Thyroid gland (tissue), 4 donors: Measurements from ENCODE around the gene HOXB9. TPM values are rescaled to one million over a fixed set of nuclear protein-coding genes. Genes with fewer than 3 reads are reported as not detected.

Source experiments
- DNase-seq, 2 donors: peaks; one replicate each; pipeline ENCODE4 v3.0.0-alpha.2; 2019
- H3K27ac ChIP-seq, 3 donors: fragments of 200-600 bp; sonication (generic); 1 replicate in 2 of 3; 2 replicates in 1 of 3; pipeline ENCODE4 v1.5.1; 2016 to 2019; ENCODE audit warnings: mild to moderate bottlenecking in 1 of 3, moderate library complexity in 1 of 3
- H3K27me3 ChIP-seq: fragments of 200-600 bp; sonication (generic); one replicate; pipeline ENCODE4 v1.5.1; 2019
- H3K36me3 ChIP-seq, 2 donors: fragments of 200-600 bp; sonication (generic); one replicate each; pipeline ENCODE4 v1.5.1; 2016 to 2019
- H3K4me1 ChIP-seq, 2 donors: fragments of 200-600 bp; sonication (generic); one replicate each; pipeline ENCODE4 v1.5.1; 2017 to 2019
- H3K4me3 ChIP-seq, 3 donors: fragments of 200-600 bp; sonication (generic); replicated peaks in 1 of 3; 1 replicate in 2 of 3; 2 replicates in 1 of 3; pipeline ENCODE4 v1.5.1; 2016; ENCODE audit warnings: mild to moderate bottlenecking in 1 of 3
- H3K9me3 ChIP-seq: fragments of 200-600 bp; sonication (generic); one replicate; pipeline ENCODE4 v1.5.1; 2017
- POLR2A ChIP-seq, 2 donors: fragments of 450-650 bp; IDR thresholded peaks; one replicate each; pipeline ENCODE4 v1.6.1; 2017; ENCODE audit warnings: antibody characterized with exemption in 2 of 2, mild to moderate bottlenecking in 2 of 2, moderate library complexity in 1 of 2
- WGBS, 2 donors: methylation state at CpG; one replicate each; pipeline ENCODE4 v1.1.5; 2017; 5-methylcytosine and 5-hydroxymethylcytosine counted together
- intact Hi-C: fragments of 100-400 bp; cut with DNase I; formaldehyde crosslinking; loops from one replicate; pipeline ENCODE4 v1.15.1; 2023
- total RNA-seq, 4 donors: library from RNA; depleted of rRNA; stranded (reverse); fragments of >200 nt; gene quantifications; one replicate each; pipeline ENCODE4 v1.2.3, GENCODE V29; 2016
- TF ChIP-seq, protein P1 (sequence below), 6 experiments: fragments of 200-600 bp in 3 of 6; fragments of 450-650 bp in 3 of 6; sonication (generic) in 3 of 6; IDR thresholded peaks; one replicate each; pipeline ENCODE4 v1.5.1; 2016 to 2019; ENCODE audit warnings: antibody characterized with exemption in 6 of 6, mild to moderate bottlenecking in 2 of 6, inconsistent platforms in 1 of 6, moderate library complexity in 1 of 6

HOXB9 gene
- total RNA-seq, 4 donors from 2014 or later: not detected

DNA sequence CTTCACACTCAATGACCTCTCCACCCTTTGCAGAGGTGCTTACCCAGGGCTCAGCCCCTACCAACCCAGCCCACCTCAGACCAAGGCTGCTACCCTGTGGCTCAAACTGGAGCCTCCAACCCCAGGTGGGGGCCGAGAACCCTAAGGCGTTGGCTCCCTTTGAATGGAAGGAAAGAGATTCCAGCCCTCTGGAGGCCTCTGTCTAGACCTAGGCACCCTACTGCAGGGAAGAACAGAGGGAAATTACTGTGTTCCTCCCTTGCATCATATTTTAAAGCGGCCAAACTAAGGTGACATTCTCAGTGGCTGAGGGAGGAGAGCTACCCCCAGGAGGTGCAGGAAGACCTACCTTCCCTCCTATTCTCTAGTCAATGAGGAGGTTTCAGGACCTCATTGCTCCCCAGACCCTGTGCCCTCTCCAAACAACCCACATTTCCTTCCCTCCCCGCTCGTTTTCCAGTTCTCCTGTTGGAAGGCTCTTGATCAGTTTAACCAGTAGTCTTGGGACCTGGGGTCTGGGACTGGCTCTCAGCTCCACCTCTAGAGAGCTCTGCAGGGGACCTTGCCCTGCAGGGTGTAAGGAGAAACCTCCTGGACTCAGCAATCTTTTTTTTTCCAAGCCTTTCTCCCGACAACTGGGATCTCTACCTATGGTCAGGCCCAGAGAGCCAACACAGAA is 5.6 kb downstream of the HOXB9 start:
- no peaks in the 10 kb centered on the region for H3K36me3 ChIP-seq
- H3K27me3 ChIP-seq: peaks cover 82% of the 10 kb centered on the region
- no peak for DNase-seq
- no peaks in the 10 kb centered on the region for H3K9me3 ChIP-seq
- TF ChIP-seq, protein P1, sequence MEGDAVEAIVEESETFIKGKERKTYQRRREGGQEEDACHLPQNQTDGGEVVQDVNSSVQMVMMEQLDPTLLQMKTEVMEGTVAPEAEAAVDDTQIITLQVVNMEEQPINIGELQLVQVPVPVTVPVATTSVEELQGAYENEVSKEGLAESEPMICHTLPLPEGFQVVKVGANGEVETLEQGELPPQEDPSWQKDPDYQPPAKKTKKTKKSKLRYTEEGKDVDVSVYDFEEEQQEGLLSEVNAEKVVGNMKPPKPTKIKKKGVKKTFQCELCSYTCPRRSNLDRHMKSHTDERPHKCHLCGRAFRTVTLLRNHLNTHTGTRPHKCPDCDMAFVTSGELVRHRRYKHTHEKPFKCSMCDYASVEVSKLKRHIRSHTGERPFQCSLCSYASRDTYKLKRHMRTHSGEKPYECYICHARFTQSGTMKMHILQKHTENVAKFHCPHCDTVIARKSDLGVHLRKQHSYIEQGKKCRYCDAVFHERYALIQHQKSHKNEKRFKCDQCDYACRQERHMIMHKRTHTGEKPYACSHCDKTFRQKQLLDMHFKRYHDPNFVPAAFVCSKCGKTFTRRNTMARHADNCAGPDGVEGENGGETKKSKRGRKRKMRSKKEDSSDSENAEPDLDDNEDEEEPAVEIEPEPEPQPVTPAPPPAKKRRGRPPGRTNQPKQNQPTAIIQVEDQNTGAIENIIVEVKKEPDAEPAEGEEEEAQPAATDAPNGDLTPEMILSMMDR (IDR thresholded peaks at IDR 0.05): no peak
- no peak for TF ChIP-seq POLR2A (IDR thresholded peaks at IDR 0.05)
- intact Hi-C loops: no loop called here
- H3K4me3 ChIP-seq: no peak overlapping the region
- 16 to 29% methylated on average over 6 of the region's 6 CpGs for WGBS, 2 donors
- no peak overlapping the region for H3K27ac ChIP-seq
- H3K4me1 ChIP-seq: peaks cover 5 to 9% of the 10 kb centered on the region in 2 donors

DNA sequence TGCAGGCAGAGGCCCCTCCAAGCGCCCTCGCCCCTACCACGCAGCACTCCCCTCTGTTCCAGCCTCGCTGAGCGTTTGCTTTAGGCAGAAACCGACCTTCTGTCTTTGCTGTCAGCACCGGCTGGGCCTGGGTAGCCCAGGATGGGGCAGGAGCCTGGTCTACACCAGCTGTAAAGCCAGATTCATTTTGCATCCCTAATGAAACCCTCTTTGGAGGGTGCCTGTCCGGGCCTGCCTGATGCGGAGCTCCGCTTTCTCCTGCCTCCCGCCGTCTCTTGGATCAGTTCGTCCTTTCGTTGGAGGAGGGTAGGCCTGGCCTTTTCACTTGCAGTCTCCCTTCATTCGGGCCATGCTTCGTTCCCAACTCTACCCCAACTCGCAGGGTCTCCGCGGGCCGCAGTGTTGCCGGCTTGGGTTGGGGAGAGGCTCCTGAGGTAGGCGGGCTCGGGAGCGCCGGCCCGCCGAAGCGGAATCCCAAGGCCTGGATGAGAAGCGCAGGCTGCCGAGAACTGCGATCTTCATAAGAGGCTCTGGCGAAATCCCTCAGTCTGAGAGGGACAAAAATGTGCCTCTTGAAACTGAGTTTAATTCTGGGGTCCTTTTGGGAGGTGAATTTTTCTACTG is 6.2 kb downstream of the HOXB9 start:
- no peak for DNase-seq
- peaks cover 84% of the 10 kb centered on the region for H3K27me3 ChIP-seq
- H3K27ac ChIP-seq: no peak overlapping the region
- H3K4me1 ChIP-seq: peaks cover 0 to 2% of the 10 kb centered on the region in 2 donors
- no peaks in the 10 kb centered on the region for H3K9me3 ChIP-seq
- TF ChIP-seq POLR2A (IDR thresholded peaks at IDR 0.05): no peak
- TF ChIP-seq, protein P1 (IDR thresholded peaks at IDR 0.05): no peak
- H3K36me3 ChIP-seq: no peaks in the 10 kb centered on the region
- 16 to 28% methylated on average over 14 to 32 of the region's 32 CpGs for WGBS, 2 donors
- intact Hi-C loops: loop anchor here (10.0 kb wide), 1 partner anchor 285 kb away; no protein-coding TSS in a partner anchor
- no peak overlapping the region for H3K4me3 ChIP-seq

DNA sequence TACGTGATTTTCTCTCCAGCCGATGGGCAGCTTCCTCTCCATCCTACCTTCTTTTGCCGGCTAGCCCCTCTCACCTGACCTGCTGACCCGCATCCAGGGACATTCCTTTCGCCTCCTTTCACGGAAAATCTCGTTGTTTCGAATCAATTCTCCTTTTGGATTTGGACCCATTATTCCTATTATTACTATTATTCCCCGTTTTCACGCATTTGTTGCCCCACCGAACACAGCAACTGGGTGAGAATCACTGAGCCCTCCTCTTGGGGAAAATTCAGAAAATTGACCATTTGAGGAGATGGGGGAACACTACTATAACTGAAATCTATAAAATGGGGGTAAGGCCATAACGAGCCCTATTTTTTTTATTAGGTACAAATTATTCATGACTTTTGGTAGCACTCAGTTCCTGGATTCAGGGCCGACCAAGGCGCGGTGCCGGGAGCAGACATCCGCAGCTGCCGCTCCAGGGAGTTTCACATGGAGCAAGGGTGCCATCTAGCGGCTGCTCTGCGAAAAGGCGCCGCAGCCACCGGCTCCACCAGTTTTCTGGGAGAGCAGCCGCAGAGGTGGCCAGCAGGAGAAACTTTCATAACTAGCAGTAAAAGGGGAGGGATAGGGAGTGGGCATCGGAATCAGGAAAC is 7.8 kb downstream of the HOXB9 start:
- DNase-seq: peak; percentile 83 to 85
- Histone ChIP-seq H3K27ac (no peak overlapping the region), H3K4me1 (peaks cover 4 to 12% of the 10 kb centered on the region in 2 donors), H3K9me3 (no peaks in the 10 kb centered on the region), H3K4me3 (no peak overlapping the region), H3K27me3 (peaks cover 91% of the 10 kb centered on the region), H3K36me3 (no peaks in the 10 kb centered on the region)
- 3 to 4% methylated on average over 25 of the region's 25 CpGs for WGBS, 2 donors
- intact Hi-C loops: loop anchor here (10.0 kb wide), 1 partner anchor 284 kb away; no protein-coding TSS in a partner anchor
- TF ChIP-seq POLR2A (IDR thresholded peaks at IDR 0.05): no peak
- TF ChIP-seq, protein P1 (IDR thresholded peaks at IDR 0.05): peak; percentile 92 to 96 (median 95)

DNA sequence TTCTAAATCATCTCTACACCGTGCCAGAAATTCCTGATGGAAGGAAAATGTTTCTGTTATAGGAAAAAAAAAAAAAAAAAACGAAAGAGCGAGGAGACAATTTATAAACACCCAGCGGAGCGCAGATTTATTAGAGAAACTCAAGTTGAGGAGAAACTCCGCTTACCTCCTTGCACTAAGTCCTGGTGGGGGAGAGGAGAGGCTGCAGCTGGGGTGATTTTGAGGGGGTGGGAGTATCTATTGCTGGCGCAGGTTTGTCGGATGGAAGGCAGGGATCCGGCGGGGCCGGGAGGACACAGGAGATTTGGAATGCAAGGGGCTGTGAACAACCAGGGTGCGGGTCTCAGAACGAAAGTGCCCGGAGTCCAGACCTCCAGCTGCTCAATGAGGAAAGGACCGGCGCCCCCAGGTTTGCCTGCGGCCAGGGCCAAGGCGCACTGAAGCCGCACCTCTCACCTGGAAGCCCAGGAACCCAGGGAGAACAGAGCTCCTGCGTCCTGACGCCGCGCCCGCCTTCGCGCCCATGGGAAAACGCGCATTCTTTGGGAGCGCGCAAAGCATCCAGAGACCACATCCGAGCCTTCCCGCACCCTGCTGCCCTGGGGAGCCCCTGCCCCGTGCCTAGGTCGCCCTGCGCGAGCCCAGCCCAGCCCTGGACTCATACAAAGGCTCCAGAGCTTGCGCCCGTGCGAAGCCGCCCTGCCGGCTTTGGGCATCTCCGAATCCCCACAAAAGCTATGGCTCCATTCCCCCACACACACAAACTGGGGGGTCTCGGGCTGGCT is 8.5 kb downstream of the HOXB9 start:
- Histone ChIP-seq H3K36me3 (no peaks in the 10 kb centered on the region), H3K4me3 (no peak overlapping the region), H3K27ac (no peak overlapping the region), H3K27me3 (peaks cover 92% of the 10 kb centered on the region), H3K4me1 (peaks cover 4 to 14% of the 10 kb centered on the region in 2 donors), H3K9me3 (no peaks in the 10 kb centered on the region)
- TF ChIP-seq POLR2A (IDR thresholded peaks at IDR 0.05): no peak
- TF ChIP-seq, protein P1 (IDR thresholded peaks at IDR 0.05): no peak
- no peak for DNase-seq
- intact Hi-C loops: loop anchor here (10.0 kb wide), 1 partner anchor 283 kb away; no protein-coding TSS in a partner anchor
- 5 to 9% methylated on average over 27 to 37 of the region's 43 CpGs for WGBS, 2 donors
